ENCODE measurements around the gene SYCP2. TPM values are rescaled to one million over a fixed set of nuclear protein-coding genes. Genes with fewer than 3 reads are reported as not detected.

SYCP2 gene
- total and polyA plus RNA-seq, 9 donors: 0.48 to 1.9 (median 0.72) TPM

DNA sequence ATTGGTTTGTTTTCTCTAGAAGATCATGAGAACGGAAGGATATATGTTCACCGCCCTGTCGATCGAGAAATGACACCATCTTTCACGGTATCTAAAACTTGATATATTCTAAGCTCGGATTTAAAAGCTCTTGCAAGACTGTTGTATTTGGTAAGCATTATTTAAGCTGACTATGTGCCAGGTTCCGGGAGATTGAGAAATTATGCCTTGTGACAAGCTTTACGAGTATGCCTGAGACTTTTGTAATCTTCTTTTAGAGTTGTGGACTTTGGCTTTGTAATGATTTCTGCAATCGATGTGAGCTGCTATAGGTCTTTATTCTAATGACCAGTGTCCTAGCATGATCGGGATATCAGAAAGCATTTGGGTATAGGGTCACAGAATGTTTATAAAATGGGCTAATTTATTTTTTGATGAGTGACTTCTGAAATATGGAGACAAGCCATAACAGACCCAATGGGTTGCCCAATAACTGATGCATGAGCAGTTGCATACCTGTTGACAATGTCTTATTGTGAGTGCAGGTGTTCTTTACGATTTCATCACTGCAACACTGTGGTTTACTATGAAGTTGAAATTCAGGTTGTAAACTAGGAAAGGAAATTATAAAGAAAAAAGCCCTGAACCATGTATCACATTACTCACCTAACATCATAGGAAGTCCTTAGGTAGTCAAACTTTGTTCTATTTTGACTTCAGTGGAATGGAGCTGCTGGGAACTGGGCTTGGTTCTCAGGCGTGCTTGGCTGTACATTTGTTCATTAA is 38.8 kb upstream of the SYCP2 start:
- no peak overlapping the region for H3K27ac ChIP-seq
- H3K4me1 ChIP-seq (ENCODE audit: insufficient read depth): no peaks in the 10 kb centered on the region
- H3K36me3 ChIP-seq: no peaks in the 10 kb centered on the region
- no peak overlapping the region for H3K4me3 ChIP-seq
- intact Hi-C loops (cut with DNase I): no loop called here
- no peak for DNase-seq
- 86 to 89% (median 88%) methylated on average over 12 of the region's 12 CpGs for WGBS, 3 donors
- no peaks in the 10 kb centered on the region for H3K9me3 ChIP-seq
- TF ChIP-seq EP300 (IDR thresholded peaks at IDR 0.05) (no peak), POLR2A (IDR thresholded peaks at IDR 0.05) (no peak)
- TF ChIP-seq, protein P1, sequence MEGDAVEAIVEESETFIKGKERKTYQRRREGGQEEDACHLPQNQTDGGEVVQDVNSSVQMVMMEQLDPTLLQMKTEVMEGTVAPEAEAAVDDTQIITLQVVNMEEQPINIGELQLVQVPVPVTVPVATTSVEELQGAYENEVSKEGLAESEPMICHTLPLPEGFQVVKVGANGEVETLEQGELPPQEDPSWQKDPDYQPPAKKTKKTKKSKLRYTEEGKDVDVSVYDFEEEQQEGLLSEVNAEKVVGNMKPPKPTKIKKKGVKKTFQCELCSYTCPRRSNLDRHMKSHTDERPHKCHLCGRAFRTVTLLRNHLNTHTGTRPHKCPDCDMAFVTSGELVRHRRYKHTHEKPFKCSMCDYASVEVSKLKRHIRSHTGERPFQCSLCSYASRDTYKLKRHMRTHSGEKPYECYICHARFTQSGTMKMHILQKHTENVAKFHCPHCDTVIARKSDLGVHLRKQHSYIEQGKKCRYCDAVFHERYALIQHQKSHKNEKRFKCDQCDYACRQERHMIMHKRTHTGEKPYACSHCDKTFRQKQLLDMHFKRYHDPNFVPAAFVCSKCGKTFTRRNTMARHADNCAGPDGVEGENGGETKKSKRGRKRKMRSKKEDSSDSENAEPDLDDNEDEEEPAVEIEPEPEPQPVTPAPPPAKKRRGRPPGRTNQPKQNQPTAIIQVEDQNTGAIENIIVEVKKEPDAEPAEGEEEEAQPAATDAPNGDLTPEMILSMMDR (IDR thresholded peaks at IDR 0.05): no peak
- no peaks in the 10 kb centered on the region for H3K27me3 ChIP-seq

DNA sequence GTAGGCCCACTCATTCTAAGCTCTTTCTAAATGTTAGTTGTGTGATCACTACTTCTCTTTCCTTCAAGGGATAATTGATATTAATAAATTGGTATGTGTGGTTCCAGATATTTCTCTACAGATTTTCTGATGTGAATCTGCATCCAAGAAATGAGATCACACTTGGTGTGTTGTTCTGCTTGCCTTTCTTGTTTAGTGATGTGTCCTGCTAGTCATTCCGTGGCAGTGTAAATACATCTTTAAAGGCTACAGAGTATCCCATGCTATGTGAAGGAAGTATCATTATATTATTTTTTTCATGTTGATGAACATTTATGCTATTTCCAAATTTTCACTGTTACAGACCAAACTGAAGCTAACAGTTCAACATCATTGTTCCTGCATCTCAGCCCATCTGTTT is 38.0 kb upstream of the SYCP2 start:
- Histone ChIP-seq H3K9me3 (no peaks in the 10 kb centered on the region), H3K36me3 (no peaks in the 10 kb centered on the region), H3K4me3 (no peak overlapping the region), H3K4me1 (ENCODE audit: insufficient read depth) (no peaks in the 10 kb centered on the region), H3K27ac (no peak overlapping the region), H3K27me3 (no peaks in the 10 kb centered on the region)
- intact Hi-C loops (cut with DNase I): no loop called here
- TF ChIP-seq, protein P1 (IDR thresholded peaks at IDR 0.05): no peak
- DNase-seq: no peak
- WGBS, 3 donors: 94 to 97% (median 94%) methylated on average over 1 of the region's 1 CpG

DNA sequence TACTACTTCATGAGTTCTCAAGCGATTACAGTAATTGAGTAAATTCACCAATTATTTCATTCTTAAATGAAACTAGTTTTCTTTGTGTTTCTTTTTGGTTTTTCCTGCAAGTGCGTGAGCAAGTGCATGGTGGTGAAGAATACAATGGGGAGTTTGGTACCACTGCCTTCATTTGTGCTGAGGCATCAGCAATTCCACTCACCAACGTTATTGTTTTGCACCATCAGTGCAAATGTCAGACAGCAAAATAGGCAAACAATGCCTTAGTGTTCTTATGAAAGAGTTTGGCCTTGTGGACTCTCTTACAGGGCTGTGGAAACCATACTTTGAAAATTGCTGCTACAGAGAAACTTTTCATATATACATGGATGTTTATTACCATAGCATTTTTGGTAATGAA is 33.0 kb upstream of the SYCP2 start:
- no peaks in the 10 kb centered on the region for H3K4me1 ChIP-seq (ENCODE audit: insufficient read depth)
- no peaks in the 10 kb centered on the region for H3K27me3 ChIP-seq
- intact Hi-C loops (cut with DNase I): no loop called here
- no peak for TF ChIP-seq POLR2A (IDR thresholded peaks at IDR 0.05)
- TF ChIP-seq EP300 (IDR thresholded peaks at IDR 0.05): no peak
- TF ChIP-seq, protein P1 (IDR thresholded peaks at IDR 0.05): no peak
- no peak overlapping the region for H3K27ac ChIP-seq
- no peak for DNase-seq
- no peaks in the 10 kb centered on the region for H3K9me3 ChIP-seq
- WGBS, 3 donors: 77 to 83% (median 81%) methylated on average over 3 of the region's 3 CpGs
- H3K4me3 ChIP-seq: no peak overlapping the region
- no peaks in the 10 kb centered on the region for H3K36me3 ChIP-seq

DNA sequence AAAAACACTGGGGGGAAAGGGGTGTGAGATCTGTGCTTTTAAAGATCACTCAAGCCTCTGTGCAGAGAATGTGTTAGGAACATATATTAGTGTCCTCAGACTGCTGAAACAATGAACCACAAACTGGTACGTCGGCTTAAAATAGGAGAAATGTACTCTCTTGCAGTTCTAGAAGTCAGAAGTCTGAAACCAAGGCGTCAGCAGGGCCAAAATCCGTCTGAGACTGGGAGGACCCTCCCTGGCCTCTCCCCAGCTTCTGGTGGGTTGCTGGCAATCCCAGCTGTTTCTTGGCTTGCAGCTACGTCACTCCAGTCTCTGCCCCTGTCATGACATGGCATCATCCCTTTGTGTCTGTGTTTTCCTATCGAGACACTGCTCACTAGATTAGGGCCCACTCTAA is 28.7 kb upstream of the SYCP2 start:
- no peaks in the 10 kb centered on the region for H3K9me3 ChIP-seq
- no peak overlapping the region for H3K27ac ChIP-seq
- no peaks in the 10 kb centered on the region for H3K4me1 ChIP-seq (ENCODE audit: insufficient read depth)
- intact Hi-C loops (cut with DNase I): no loop called here
- no peaks in the 10 kb centered on the region for H3K36me3 ChIP-seq
- no peak overlapping the region for H3K4me3 ChIP-seq
- 82 to 90% (median 86%) methylated on average over 6 of the region's 6 CpGs for WGBS, 3 donors
- H3K27me3 ChIP-seq: no peaks in the 10 kb centered on the region
- no peak for TF ChIP-seq EP300 (IDR thresholded peaks at IDR 0.05)
- no peak for TF ChIP-seq POLR2A (IDR thresholded peaks at IDR 0.05)
- TF ChIP-seq, protein P1 (IDR thresholded peaks at IDR 0.05): no peak
- no peak for DNase-seq

Data from ovary (tissue), 9 donors.